Measurements from ENCODE around the gene FMNL2.

- TF ChIP-seq POLR2A (IDR thresholded peaks at IDR 0.05) (no peak), CTCF (IDR thresholded peaks at IDR 0.05) (no peak), EP300 (IDR thresholded peaks at IDR 0.05) (no peak), POLR2AphosphoS5 (IDR thresholded peaks at IDR 0.05) (no peak)
These were observed 154.4 kb downstream of the FMNL2 start for GRCh38 chr2:152489364-152489763.
